ENCODE measurements around the gene FURIN.

Gene FURIN

DNA sequence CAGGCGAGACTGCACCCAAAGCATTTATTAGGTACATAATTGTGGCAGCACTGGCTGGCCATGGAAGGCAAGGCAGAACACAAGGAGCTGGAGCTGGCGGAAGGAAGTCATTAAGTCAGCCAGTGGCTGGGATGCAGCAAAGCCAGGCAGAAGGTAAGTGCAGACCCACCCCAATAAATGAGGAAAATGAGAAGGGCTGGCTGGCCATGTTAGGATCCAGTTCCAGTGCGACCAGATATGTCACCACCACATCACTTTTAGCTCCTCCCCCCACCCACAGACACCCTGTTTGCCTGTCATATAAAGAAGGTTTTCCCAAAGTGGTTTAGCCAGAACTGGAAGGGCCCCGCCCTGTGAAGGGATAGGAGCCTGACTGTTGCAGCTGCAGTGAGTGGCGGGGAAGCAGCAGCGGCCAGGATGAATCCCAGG is at the start of gene FURIN:
Gene FURIN, plus strand, starts transcription at position 328 of the 429 bp plus-strand sequence. CDS start 7,153 bp downstream, outside the sequence.
- H3K4me1 ChIP-seq (ENCODE audit: control insufficient read depth, insufficient read depth, low read length), result peaks cover 41% of the 10 kb centered on the region
- H3K36me3 ChIP-seq (ENCODE audit: control insufficient read depth in 2 of 2, insufficient read depth in 1 of 2, low read length in 2 of 2), result peaks cover 0 to 3% of the 10 kb centered on the region in 2 experiments; a peak in 1 of 3 replicates
- ChIA-PET POLR2A (interaction anchor here (0.9 to 1.4 kb wide), 3 partner anchors 9 to 214 kb away, joined by 3 to 4 read pairs (median 4); partner anchors contain the start of gene BLM), CTCF (interaction anchor here (0.9 to 1.0 kb wide), 2 partner anchors 18 to 19 kb away, joined by 4 to 7 read pairs; no protein-coding TSS in a partner anchor)
- TF ChIP-seq ZNF600 (tag by site-specific recombination; IDR thresholded peaks at IDR 0.05), result peak; percentile 50
- TF ChIP-seq EGR2 (tag by site-specific recombination; IDR thresholded peaks at IDR 0.05; ENCODE audit: low read depth), result 0 out of 2 replicates have a peak, but pooled peaks have one; percentile 13
- TF ChIP-seq KLF1 (tag by site-specific recombination; IDR thresholded peaks at IDR 0.05), result peak; percentile 74
- TF ChIP-seq ZFHX2 (tag by site-specific recombination; conservative IDR thresholded peaks at IDR 0.05), result peak; percentile 24; the same call in 1 of the 2 replicates
- TF ChIP-seq OSR2 (tag by site-specific recombination; IDR thresholded peaks at IDR 0.05), result 0 out of 2 replicates have a peak, but pooled peaks have one; percentile 10
- TF ChIP-seq, protein P1, sequence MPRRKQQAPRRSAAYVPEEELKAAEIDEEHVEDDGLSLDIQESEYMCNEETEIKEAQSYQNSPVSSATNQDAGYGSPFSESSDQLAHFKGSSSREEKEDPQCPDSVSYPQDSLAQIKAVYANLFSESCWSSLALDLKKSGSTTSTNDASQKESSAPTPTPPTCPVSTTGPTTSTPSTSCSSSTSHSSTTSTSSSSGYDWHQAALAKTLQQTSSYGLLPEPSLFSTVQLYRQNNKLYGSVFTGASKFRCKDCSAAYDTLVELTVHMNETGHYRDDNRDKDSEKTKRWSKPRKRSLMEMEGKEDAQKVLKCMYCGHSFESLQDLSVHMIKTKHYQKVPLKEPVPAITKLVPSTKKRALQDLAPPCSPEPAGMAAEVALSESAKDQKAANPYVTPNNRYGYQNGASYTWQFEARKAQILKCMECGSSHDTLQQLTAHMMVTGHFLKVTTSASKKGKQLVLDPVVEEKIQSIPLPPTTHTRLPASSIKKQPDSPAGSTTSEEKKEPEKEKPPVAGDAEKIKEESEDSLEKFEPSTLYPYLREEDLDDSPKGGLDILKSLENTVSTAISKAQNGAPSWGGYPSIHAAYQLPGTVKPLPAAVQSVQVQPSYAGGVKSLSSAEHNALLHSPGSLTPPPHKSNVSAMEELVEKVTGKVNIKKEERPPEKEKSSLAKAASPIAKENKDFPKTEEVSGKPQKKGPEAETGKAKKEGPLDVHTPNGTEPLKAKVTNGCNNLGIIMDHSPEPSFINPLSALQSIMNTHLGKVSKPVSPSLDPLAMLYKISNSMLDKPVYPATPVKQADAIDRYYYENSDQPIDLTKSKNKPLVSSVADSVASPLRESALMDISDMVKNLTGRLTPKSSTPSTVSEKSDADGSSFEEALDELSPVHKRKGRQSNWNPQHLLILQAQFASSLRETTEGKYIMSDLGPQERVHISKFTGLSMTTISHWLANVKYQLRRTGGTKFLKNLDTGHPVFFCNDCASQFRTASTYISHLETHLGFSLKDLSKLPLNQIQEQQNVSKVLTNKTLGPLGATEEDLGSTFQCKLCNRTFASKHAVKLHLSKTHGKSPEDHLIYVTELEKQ (tag by site-specific recombination; IDR thresholded peaks at IDR 0.05; ENCODE audit: borderline replicate concordance), result no peak
- TF ChIP-seq, protein P2, sequence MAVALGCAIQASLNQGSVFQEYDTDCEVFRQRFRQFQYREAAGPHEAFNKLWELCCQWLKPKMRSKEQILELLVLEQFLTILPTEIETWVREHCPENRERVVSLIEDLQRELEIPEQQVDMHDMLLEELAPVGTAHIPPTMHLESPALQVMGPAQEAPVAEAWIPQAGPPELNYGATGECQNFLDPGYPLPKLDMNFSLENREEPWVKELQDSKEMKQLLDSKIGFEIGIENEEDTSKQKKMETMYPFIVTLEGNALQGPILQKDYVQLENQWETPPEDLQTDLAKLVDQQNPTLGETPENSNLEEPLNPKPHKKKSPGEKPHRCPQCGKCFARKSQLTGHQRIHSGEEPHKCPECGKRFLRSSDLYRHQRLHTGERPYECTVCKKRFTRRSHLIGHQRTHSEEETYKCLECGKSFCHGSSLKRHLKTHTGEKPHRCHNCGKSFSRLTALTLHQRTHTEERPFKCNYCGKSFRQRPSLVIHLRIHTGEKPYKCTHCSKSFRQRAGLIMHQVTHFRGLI (tag by site-specific recombination; IDR thresholded peaks at IDR 0.05), result 0 out of 2 replicates have a peak, but pooled peaks have one; percentile 53
- TF ChIP-seq ZNF561 (tag by site-specific recombination; IDR thresholded peaks at IDR 0.05; ENCODE audit: borderline replicate concordance), result 0 out of 2 replicates have a peak, but pooled peaks have one; percentile 28
- TF ChIP-seq GLI2 (tag by site-specific recombination; IDR thresholded peaks at IDR 0.05; ENCODE audit: borderline replicate concordance, low read depth), result no peak
- TF ChIP-seq, protein P3, sequence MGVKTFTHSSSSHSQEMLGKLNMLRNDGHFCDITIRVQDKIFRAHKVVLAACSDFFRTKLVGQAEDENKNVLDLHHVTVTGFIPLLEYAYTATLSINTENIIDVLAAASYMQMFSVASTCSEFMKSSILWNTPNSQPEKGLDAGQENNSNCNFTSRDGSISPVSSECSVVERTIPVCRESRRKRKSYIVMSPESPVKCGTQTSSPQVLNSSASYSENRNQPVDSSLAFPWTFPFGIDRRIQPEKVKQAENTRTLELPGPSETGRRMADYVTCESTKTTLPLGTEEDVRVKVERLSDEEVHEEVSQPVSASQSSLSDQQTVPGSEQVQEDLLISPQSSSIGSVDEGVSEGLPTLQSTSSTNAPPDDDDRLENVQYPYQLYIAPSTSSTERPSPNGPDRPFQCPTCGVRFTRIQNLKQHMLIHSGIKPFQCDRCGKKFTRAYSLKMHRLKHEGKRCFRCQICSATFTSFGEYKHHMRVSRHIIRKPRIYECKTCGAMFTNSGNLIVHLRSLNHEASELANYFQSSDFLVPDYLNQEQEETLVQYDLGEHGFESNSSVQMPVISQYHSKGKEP (tag by site-specific recombination; IDR thresholded peaks at IDR 0.05), result 0 out of 2 replicates have a peak, but pooled peaks have one; percentile 48
- TF ChIP-seq, protein P4, sequence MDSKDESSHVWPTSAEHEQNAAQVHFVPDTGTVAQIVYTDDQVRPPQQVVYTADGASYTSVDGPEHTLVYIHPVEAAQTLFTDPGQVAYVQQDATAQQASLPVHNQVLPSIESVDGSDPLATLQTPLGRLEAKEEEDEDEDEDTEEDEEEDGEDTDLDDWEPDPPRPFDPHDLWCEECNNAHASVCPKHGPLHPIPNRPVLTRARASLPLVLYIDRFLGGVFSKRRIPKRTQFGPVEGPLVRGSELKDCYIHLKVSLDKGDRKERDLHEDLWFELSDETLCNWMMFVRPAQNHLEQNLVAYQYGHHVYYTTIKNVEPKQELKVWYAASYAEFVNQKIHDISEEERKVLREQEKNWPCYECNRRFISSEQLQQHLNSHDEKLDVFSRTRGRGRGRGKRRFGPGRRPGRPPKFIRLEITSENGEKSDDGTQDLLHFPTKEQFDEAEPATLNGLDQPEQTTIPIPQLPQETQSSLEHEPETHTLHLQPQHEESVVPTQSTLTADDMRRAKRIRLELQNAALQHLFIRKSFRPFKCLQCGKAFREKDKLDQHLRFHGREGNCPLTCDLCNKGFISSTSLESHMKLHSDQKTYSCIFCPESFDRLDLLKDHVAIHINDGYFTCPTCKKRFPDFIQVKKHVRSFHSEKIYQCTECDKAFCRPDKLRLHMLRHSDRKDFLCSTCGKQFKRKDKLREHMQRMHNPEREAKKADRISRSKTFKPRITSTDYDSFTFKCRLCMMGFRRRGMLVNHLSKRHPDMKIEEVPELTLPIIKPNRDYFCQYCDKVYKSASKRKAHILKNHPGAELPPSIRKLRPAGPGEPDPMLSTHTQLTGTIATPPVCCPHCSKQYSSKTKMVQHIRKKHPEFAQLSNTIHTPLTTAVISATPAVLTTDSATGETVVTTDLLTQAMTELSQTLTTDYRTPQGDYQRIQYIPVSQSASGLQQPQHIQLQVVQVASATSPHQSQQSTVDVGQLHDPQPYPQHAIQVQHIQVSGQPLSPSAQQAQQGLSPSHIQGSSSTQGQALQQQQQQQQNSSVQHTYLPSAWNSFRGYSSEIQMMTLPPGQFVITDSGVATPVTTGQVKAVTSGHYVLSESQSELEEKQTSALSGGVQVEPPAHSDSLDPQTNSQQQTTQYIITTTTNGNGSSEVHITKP (tag by site-specific recombination; IDR thresholded peaks at IDR 0.05), result peak; percentile 92
- peak; percentile 53 for TF ChIP-seq SP2 (tag by site-specific recombination; IDR thresholded peaks at IDR 0.05)
- TF ChIP-seq ZSCAN30 (tag by site-specific recombination; IDR thresholded peaks at IDR 0.05), result no peak
- H3K27ac ChIP-seq (ENCODE audit: extremely low read depth, low read depth, low read length), result peak within 1 kb of the TSS; percentile 96
- H3K4me3 ChIP-seq (ENCODE audit: low read depth, low read length), result no peak within 1 kb of the TSS
- H3K9me3 ChIP-seq (ENCODE audit: control insufficient read depth, insufficient read depth, low read depth, low read length), result no peaks in the 10 kb centered on the region

All from HEK293 (cell line).